DMS114 treated with DMSO at 0.1 percent for 48 hours (cell line): ENCODE data around the gene DDR1.
A peak's percentile ranks its signal among the peaks of the same experiment; 100 is the strongest.
"Not testable (repeated sequence)": the region's sequence is repeated elsewhere in the genome, so short reads cannot be mapped to it uniquely, and the experiment has no call there.

Experiments
- DNase-seq: peaks from one replicate; lab custom pipeline; 2025; ENCODE audit not compliant: unreplicated experiment; lab: John Stamatoyannopoulos, UW

DDR1 gene

DNA sequence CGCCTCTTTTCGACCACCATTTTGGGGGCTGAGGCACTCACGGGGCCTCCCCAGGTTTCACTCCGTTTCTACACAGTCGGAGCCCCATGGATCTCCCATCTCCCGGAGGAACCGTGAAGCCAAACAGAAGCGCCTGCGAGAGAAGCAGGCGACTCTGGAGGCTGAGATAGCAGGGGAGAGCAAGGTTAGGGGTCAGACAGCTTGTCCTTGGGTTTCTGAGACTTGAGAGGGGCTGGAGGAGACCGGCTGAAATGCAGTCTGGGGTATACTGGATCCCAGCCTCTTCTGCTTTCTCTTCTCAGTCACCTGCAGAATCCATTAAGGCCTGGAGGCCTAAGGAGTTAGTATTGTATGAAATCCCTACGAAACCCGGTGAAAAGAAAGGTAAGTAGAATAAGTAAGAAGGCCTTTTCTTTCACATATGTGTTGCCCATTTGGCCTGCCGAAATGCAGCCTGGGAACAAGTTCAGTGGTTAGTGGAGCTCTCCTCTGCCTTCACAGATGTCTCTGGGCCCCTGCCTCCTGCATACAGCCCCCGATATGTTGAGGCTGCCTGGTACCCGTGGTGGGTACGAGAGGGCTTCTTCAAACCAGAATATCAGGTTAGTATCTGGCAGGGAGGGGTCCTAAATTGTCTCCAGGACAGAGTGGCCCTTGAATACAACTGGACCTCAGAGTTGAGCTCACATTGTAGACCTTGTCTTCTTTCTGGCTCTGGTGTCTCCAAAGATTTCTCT is 30.7 kb downstream of the DDR1 start:
- no peak for DNase-seq

- DNase-seq, result peak; percentile 79
These were observed 31.2 kb downstream of the DDR1 start for GRCh38 chr6:30915591-30915946.

GRCh38 chr6:30917041-30917440 is 32.7 kb downstream of the DDR1 start:
- DNase-seq, result no peak

GRCh38 chr6:30917487-30917886 is 33.2 kb downstream of the DDR1 start:
- DNase-seq, result no peak

- no peak for DNase-seq
These were observed 34.4 kb downstream of the DDR1 start for GRCh38 chr6:30918670-30919069.

GRCh38 chr6:30922447-30922852 is 38.1 kb downstream of the DDR1 start:
- no peak for DNase-seq

- not testable (repeated sequence) for DNase-seq
These were observed 39.8 kb downstream of the DDR1 start for GRCh38 chr6:30924040-30924627.

DNA sequence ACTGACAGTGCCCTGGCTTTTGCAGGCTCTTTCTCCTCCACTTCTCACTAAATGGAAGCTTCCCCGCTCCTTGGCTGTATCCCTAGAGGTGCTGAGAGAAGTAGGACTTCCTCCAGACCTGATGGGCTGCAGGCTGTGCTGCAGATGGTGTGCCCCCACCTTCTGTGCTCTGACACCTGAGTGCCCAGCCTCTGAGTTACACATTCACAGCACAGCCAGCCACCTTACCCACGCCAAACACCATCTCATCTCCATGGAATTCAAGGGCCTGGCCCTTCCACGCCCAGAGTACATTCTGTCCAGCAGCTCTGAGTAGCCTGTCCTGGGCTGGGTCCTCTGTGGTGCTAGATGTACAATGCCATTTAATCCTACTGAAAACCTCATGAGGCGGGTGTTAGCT is 42.3 kb downstream of the DDR1 start:
- no peak for DNase-seq

- DNase-seq, result not testable (repeated sequence)
These were observed 42.8 kb downstream of the DDR1 start for GRCh38 chr6:30927080-30927479.

DNA sequence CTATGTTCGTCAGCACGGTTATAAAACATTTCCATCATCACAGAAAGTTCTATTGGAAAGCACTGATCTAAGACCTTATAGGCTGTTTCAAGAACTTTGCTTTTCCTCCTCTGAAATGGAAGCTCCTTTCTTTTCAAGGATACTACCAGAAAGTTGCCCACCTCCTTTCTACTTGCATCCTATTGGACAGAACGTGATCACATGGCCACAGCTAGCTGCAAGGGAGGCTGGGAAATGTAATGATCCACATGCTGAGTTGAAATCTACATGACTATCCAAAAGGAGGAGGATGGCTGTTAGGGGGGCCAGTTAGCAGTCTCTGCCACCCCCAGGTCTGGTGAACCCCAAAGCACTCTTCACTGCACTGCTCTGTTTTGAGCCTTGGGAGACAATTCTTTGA is 44.4 kb downstream of the DDR1 start:
- no peak for DNase-seq

DNA sequence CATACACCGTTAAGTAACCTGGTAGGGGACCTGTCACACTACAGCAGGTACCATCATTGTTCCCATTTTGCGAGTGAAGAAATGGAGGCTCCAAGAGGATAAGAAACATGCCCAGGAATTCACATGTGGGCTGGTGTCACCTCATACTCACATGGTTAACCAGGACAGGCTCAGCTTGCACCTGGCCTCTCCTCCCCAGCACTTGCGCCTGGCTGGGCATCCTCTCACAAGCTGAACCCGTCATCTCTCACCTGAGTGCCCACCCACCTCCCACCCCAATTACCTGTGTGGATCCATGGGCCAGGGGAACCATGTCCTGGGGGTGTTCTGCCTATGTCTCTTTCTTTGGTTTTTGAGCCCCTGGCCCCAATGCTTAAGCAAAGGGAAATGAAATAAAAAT is 46.2 kb downstream of the DDR1 start:
- DNase-seq, result no peak

- no peak for DNase-seq
These were observed 47.0 kb downstream of the DDR1 start for GRCh38 chr6:30931272-30931671.

GRCh38 chr6:30931969-30932645 is 47.8 kb downstream of the DDR1 start, which contains the start of gene SFTA2:
Gene SFTA2, minus strand, starts transcription at chr6:30932170. Its CDS starts 74 bp downstream, at chr6:30932096.
- DNase-seq, result no peak

DNA sequence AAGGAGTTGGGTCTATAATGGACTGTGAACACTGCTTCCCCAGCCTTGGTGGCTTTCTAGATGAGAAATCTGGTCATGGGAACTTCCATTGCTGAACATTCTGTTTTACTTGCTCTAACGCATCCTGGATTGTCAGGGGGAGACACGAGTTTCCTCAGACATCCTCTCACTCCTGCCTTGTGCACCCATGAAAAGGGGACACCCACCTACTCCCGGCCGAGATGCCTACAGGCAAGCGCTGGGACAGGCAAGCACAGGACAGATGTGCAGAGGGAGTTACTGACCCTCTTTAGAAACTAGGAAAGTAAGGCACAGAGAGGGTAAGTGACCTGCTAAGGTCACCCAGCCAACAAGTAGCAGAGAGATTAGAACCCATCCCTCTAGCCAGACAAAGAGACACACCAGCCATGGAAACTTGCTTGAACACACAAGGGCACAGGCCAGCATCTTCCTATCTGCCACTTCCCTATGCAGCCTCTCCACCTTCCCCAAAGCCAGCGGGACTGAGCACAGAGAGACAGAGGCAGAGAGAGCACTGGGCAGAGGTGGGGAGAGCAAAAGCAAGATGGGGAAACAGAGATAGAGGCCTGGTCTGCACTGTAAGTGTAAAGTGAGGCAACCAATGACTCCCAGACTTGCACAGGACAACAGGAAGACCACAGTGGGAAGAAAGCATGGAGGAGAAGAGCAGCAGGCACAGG is 48.5 kb downstream of the DDR1 start:
- DNase-seq, result no peak

DNA sequence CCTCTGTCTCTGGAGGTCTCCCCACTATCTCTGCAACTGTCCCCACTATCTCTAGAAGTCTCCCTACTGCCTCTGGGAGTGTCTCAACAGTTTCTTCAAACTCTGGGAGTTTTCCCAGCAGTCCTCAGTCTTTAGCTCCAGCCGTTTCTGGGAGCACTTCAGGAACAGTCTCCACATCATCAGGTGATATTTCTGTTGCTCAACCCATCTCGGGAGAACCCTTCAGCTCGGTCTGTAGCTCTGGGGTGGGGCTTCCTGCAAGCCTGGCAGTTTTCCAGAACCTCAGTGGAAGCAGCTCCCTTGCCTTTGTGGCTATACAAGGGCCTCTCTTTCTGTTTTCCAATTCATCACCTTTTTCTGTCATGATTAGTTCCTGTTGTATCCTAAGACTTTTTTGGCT is 50.7 kb downstream of the DDR1 start:
- no peak for DNase-seq

- DNase-seq, result no peak
These were observed 52.9 kb downstream of the DDR1 start for GRCh38 chr6:30937265-30937664.

- DNase-seq, result no peak
These were observed 54.4 kb downstream of the DDR1 start for GRCh38 chr6:30938730-30939129.

- DNase-seq, result no peak
These were observed 55.2 kb downstream of the DDR1 start for GRCh38 chr6:30939473-30939872.

DNA sequence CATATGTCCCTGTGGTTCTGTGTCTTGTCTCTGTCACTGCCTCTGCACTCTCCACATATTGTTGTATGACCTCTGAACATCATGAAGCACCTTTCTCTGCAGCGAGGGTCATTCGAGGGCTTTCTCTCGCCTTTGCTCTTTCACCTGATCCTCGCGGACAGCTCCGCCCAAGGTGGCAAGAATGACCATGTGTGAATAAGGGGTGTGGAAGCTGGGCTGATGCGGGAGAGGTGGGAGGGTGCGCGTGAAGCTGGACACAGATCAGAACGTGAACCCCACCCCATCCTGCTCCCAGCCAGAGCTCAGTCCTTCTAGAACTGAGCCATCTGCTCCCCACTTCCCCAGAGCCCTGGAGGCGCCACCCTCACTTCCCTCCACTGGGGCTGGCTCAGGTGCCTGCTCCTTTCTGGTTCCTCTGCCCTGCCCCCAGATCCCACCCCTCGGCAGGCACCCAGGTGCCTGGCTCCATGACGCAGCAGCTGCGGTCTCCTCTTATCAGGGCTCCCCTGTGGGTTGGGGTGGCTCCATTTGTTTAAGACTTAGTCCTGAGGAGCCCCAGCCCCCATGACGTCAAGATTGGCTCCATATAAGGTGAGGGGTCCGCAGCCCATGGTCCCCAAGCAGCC is 56.2 kb downstream of the DDR1 start, which contains the start of gene MUCL3:
TSS of gene MUCL3 (plus strand) at position 613 of the 626 bp plus-strand sequence. CDS start 27 bp downstream, outside the sequence.
- DNase-seq, result no peak

DNA sequence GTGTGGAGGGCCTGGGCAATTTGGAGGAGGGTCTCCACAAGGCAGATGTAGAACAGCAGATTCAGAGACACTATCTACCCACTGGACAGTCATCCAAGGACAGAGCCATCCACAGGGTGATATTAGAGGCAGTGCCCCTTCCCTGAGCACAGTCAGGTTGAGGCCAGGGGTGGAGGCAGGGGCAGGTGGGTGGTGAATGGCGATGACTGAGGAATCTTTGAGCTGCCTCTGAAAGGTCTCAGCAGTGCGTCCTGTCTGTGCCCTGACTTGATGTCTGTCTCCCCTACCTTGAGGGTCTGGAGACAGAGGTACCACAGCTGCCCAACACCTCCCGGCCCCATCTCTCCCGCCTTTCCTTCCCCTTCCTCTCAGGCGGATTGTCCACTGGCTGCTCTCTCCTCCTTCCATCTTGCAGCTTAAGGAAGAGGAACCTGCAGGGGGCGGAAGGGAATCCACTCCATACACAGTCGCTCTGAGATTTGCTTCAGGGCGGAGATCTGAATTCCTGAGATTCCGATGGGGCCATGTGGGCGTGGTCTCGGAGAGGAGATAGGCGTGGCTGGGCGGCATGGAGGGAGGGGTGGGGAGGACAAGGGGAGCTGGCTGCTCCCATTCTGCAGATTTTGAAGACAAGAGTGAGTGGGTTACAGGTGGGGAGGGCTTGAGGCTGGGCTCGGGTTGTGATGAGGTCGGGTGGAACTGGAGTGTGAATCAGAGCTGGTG is 58.2 kb downstream of the DDR1 start:
- no peak for DNase-seq
